HepG2 (cell line): ENCODE data around the gene RNH1. TPM values are rescaled to one million over a fixed set of nuclear protein-coding genes. Genes with fewer than 3 reads are reported as not detected.

Experiments
- CEBPZ ChIP-seq: IDR thresholded peaks from 2 replicates; pipeline ENCODE4 v1.6.1; 2012; ENCODE audit warnings: low read length, improper control_type of control experiment
- CHCHD3 ChIP-seq: sonication (generic); formaldehyde crosslinking; IDR thresholded peaks from 2 replicates; pipeline ENCODE4 v1.8.0; 2022; ENCODE audit warnings: mild to moderate bottlenecking, missing genetic modification reagents, moderate library complexity
- GATAD1 ChIP-seq: IDR thresholded peaks from 2 replicates; pipeline ENCODE4 v1.6.1; 2016; ENCODE audit warnings: missing genetic modification reagents, missing compliant biosample characterization
- GLMP ChIP-seq: sonication (generic); formaldehyde crosslinking; IDR thresholded peaks from 2 replicates; pipeline ENCODE4 v1.9.0; 2021; ENCODE audit warnings: missing genetic modification reagents, mild to moderate bottlenecking, borderline replicate concordance
- MTF2 ChIP-seq: sonication (generic); formaldehyde crosslinking; IDR thresholded peaks from 2 replicates; pipeline ENCODE4 v1.5.0; 2020; ENCODE audit warnings: missing genetic modification reagents, borderline replicate concordance
- PBX3 ChIP-seq: sonication (generic); formaldehyde crosslinking; IDR thresholded peaks from 2 replicates; pipeline ENCODE4 v1.8.1; 2023; ENCODE audit warnings: missing genetic modification reagents, inconsistent platforms, borderline replicate concordance
- RAD51 ChIP-seq: fragments of 450-650 bp; IDR thresholded peaks from 2 replicates; pipeline ENCODE4 v1.6.1; 2016; ENCODE audit warnings: borderline replicate concordance
- STAT6 ChIP-seq: sonication (generic); formaldehyde crosslinking; IDR thresholded peaks from 2 replicates; pipeline ENCODE4 v1.4.0; 2020; ENCODE audit warnings: missing genetic modification reagents, mild to moderate bottlenecking, borderline replicate concordance
- SUZ12 ChIP-seq: fragments of 150-350 bp; IDR thresholded peaks from 2 replicates; pipeline ENCODE4 v1.6.1; 2014; ENCODE audit warnings: low read depth, low read length
- ZBTB33 ChIP-seq: sonication (generic); formaldehyde crosslinking; IDR thresholded peaks from 2 replicates; pipeline ENCODE4 v1.4.0; 2020; ENCODE audit warnings: missing genetic modification reagents
- ZEB1 ChIP-seq: IDR thresholded peaks from 2 replicates; pipeline ENCODE4 v1.6.1; 2012; ENCODE audit warnings: mild to moderate bottlenecking, low read depth, inconsistent platforms; ENCODE audit not compliant: insufficient replicate concordance
- ZNF432 ChIP-seq: sonication (generic); formaldehyde crosslinking; IDR thresholded peaks from 2 replicates; pipeline ENCODE4 v1.5.0; 2020; ENCODE audit warnings: missing genetic modification reagents, mild to moderate bottlenecking, borderline replicate concordance
- ZNF460 ChIP-seq: sonication (generic); formaldehyde crosslinking; IDR thresholded peaks from 2 replicates; pipeline ENCODE4 v1.5.1; 2020; ENCODE audit warnings: missing genetic modification reagents, mild to moderate bottlenecking, borderline replicate concordance
- ZNF704 ChIP-seq: sonication (generic); formaldehyde crosslinking; IDR thresholded peaks from 2 replicates; pipeline ENCODE4 v1.8.1; 2023; ENCODE audit warnings: mild to moderate bottlenecking, inconsistent platforms, moderate library complexity, missing genetic modification reagents, borderline replicate concordance
- ZNF709 ChIP-seq: sonication (generic); formaldehyde crosslinking; IDR thresholded peaks from 2 replicates; pipeline ENCODE4 v1.5.0; 2020; ENCODE audit warnings: mild to moderate bottlenecking, missing genetic modification reagents
- polyA plus RNA-seq, 8 experiments: library from polyadenylated mRNA; depleted of rRNA in 3 of 8; stranded (reverse) in 7 of 8; unstranded in 1 of 8; fragments of >200 nt; fragmentation: Illumina TruSeq in 4 of 8; extraction: Trizol in 4 of 8; gene quantifications; 2 replicates each; pipeline versions ENCODE4 v1.2.1 to v1.2.3, GENCODE V29; 2011 to 2016; ENCODE audit warnings: low read depth in 4 of 8, missing spikeins in 1 of 8, mixed read lengths in 1 of 8; ENCODE audit not compliant: insufficient read depth in 1 of 8
- total RNA-seq, 5 experiments: library from RNA; depleted of rRNA; stranded (reverse); fragments of >200 nt; fragmentation: Illumina TruSeq; extraction: Trizol; gene quantifications; 2 replicates each; pipeline ENCODE4 v1.2.3, GENCODE V29; 2016; ENCODE audit warnings: low read depth in 1 of 5

Gene RNH1
- total and polyA plus RNA-seq, 2 of the 13 experiments (the other 11 are each of a cell fraction or from before 2014, with no cell fraction given), result 36.0 to 74.1 TPM

GRCh38 chr11:450809-451451 is 56.1 kb downstream of the RNH1 start (continued):
- no peak for TF ChIP-seq PBX3 (CRISPR knock-in tag)
- no peak for TF ChIP-seq SUZ12
- TF ChIP-seq ZEB1, result no peak
- no peak for TF ChIP-seq ZBTB33 (CRISPR knock-in tag)
- TF ChIP-seq ZNF432 (CRISPR knock-in tag), result no peak
- peak; percentile 58; the same call in 1 of the 2 replicates for TF ChIP-seq GATAD1 (CRISPR knock-in tag)
- TF ChIP-seq CEBPZ, result no peak
- no peak for TF ChIP-seq GLMP (CRISPR knock-in tag)
- TF ChIP-seq ZNF709 (CRISPR knock-in tag), result no peak
- no peak for TF ChIP-seq CHCHD3
- no peak for TF ChIP-seq RAD51
- TF ChIP-seq STAT6 (CRISPR knock-in tag), result no peak
- TF ChIP-seq MTF2, result no peak
- no peak for TF ChIP-seq ZNF460 (CRISPR knock-in tag)
- TF ChIP-seq ZNF704 (CRISPR knock-in tag), result no peak
